Smooth muscle cell (in vitro differentiated cells): ENCODE data around the gene INTS1. TPM values are rescaled to one million over a fixed set of nuclear protein-coding genes. Genes with fewer than 3 reads are reported as not detected.

Experiments
- DNase-seq: peaks from one replicate; lab custom pipeline; 2025; ENCODE audit not compliant: unreplicated experiment; lab: John Stamatoyannopoulos, UW
- H2AFZ ChIP-seq: fragments of 200-600 bp; sonication (generic); 2 replicates; pipeline ENCODE4 v1.6.0; 2016; ENCODE audit warnings: antibody characterized with exemption, low read depth, mild to moderate bottlenecking
- H3F3A ChIP-seq: fragments of 200-600 bp; sonication (generic); 2 replicates; pipeline ENCODE4 v1.6.0; 2017; ENCODE audit warnings: antibody characterized with exemption, low read depth
- H3K27ac ChIP-seq: fragments of 200-600 bp; sonication (generic); 2 replicates; pipeline ENCODE4 v1.5.1; 2016; ENCODE audit warnings: low read depth, mild to moderate bottlenecking
- H3K27me3 ChIP-seq: fragments of 200-600 bp; sonication (generic); 2 replicates; pipeline ENCODE4 v1.6.1; 2016; ENCODE audit warnings: low read depth, mild to moderate bottlenecking
- H3K36me3 ChIP-seq: fragments of 200-600 bp; sonication (generic); 2 replicates; pipeline ENCODE4 v1.5.1; 2016; ENCODE audit warnings: low read depth
- H3K4me1 ChIP-seq: fragments of 200-600 bp; sonication (generic); 2 replicates; pipeline ENCODE4 v1.5.1; 2016; ENCODE audit warnings: low read depth
- H3K4me2 ChIP-seq: fragments of 200-600 bp; sonication (generic); 2 replicates; pipeline ENCODE4 v1.6.0; 2016; ENCODE audit warnings: mild to moderate bottlenecking
- H3K4me3 ChIP-seq: fragments of 200-600 bp; sonication (generic); 2 replicates; pipeline ENCODE4 v1.5.1; 2016; ENCODE audit warnings: mild to moderate bottlenecking
- H3K79me2 ChIP-seq: fragments of 200-600 bp; sonication (generic); 2 replicates; pipeline ENCODE4 v1.6.0; 2016; ENCODE audit warnings: low read depth, mild to moderate bottlenecking
- H3K9ac ChIP-seq: fragments of 200-600 bp; sonication (generic); 2 replicates; pipeline ENCODE4 v1.6.0; 2016; ENCODE audit warnings: low read depth
- H3K9me3 ChIP-seq: fragments of 200-600 bp; sonication (generic); replicated peaks from 2 replicates; pipeline ENCODE4 v1.5.1; 2016; ENCODE audit warnings: low read depth
- H4K20me1 ChIP-seq: fragments of 200-600 bp; sonication (generic); 2 replicates; pipeline ENCODE4 v1.6.0; 2016; ENCODE audit warnings: low read depth
- WGBS: methylation state at CpG from one replicate; pipeline ENCODE4 v1.1.7; 2016; ENCODE audit warnings: low lambda C conversion rate; 5-methylcytosine and 5-hydroxymethylcytosine counted together
- polyA plus RNA-seq: library from polyadenylated mRNA; unstranded; fragments of >200 nt; fragmentation: Nextera tagmentation; extraction: Ambion mirVana; gene quantifications from 2 replicates; pipeline ENCODE4 v1.2.1, GENCODE V29; 2016
- total RNA-seq: library from RNA; depleted of rRNA; stranded (reverse); fragments of >200 nt; gene quantifications from 2 replicates; pipeline ENCODE4 v1.2.3, GENCODE V29; 2014
- TF ChIP-seq, protein P1 (sequence below): fragments of 200-600 bp; sonication (generic); IDR thresholded peaks from 2 replicates; pipeline ENCODE4 v1.5.1; 2017; ENCODE audit warnings: borderline replicate concordance, mild to moderate bottlenecking, antibody characterized with exemption; ENCODE audit not compliant: insufficient read depth, poor library complexity, severe bottlenecking

The INTS1 gene
- total and polyA plus RNA-seq, 2 experiments from 2014 or later = 18.2 to 51.2 TPM

DNA sequence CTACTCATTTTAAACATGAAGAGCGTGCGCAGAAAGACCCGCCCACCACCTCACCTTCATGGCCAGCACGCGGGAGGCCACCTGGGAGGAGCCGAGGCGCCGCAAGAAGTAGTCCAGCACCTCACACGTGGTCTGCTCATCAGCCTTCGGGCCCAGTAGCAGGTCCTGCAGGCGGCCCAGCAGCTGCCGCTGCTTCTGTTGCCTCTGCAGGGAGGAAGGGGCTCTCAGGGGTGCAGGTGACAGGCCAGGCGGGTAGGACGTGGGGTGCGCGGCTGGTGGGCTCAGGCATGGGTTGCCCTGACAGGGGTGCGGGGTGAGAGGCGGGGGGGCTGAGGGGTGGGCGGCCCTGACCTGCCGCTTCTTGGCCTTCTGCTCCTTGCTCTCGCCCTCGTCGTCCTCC is 17.6 kb downstream of the INTS1 start:
- H3K27me3 ChIP-seq = no peaks in the 10 kb centered on the region
- no peak overlapping the region for H2AFZ ChIP-seq
- no peak overlapping the region for H3K4me3 ChIP-seq
- H3K4me1 ChIP-seq = no peaks in the 10 kb centered on the region
- no peaks in the 10 kb centered on the region for H3K9me3 ChIP-seq
- peaks cover 9% of the 10 kb centered on the region for H4K20me1 ChIP-seq
- H3K36me3 ChIP-seq = no peaks in the 10 kb centered on the region
- TF ChIP-seq, protein P1, sequence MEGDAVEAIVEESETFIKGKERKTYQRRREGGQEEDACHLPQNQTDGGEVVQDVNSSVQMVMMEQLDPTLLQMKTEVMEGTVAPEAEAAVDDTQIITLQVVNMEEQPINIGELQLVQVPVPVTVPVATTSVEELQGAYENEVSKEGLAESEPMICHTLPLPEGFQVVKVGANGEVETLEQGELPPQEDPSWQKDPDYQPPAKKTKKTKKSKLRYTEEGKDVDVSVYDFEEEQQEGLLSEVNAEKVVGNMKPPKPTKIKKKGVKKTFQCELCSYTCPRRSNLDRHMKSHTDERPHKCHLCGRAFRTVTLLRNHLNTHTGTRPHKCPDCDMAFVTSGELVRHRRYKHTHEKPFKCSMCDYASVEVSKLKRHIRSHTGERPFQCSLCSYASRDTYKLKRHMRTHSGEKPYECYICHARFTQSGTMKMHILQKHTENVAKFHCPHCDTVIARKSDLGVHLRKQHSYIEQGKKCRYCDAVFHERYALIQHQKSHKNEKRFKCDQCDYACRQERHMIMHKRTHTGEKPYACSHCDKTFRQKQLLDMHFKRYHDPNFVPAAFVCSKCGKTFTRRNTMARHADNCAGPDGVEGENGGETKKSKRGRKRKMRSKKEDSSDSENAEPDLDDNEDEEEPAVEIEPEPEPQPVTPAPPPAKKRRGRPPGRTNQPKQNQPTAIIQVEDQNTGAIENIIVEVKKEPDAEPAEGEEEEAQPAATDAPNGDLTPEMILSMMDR = no peak
- H3K4me2 ChIP-seq = no peak overlapping the region
- no peak overlapping the region for H3K27ac ChIP-seq
- no peak for DNase-seq
- H3F3A ChIP-seq = no peaks in the 10 kb centered on the region
- 96% methylated on average over 20 of the region's 23 CpGs for WGBS
- H3K79me2 ChIP-seq = no peaks in the 10 kb centered on the region
- no peak overlapping the region for H3K9ac ChIP-seq

DNA sequence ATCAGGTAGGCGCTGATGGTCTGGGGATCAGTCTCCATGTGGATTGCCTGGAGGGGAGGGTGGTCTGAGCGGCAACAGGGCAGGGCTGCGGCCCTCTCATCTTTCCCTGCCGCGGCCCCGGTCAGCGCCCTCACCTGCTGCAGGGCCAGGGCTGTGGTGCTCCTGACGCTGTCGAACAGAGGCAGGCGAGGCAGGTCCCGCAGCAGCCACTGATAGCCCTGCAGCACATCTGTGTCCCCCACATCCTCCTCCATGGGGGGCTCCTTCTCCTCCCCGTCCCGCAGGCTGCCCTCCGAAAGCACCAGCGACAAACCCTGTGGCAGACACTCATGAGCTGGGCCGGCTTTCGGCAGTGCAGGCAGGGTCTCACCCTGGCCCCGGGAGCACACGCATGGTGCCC is 19.0 kb downstream of the INTS1 start:
- Histone ChIP-seq H3K4me1 (no peaks in the 10 kb centered on the region), H3K79me2 (no peaks in the 10 kb centered on the region), H2AFZ (no peak overlapping the region), H3K36me3 (no peaks in the 10 kb centered on the region), H4K20me1 (no peaks in the 10 kb centered on the region), H3K9me3 (no peaks in the 10 kb centered on the region), H3K4me3 (no peak overlapping the region), H3K4me2 (no peak overlapping the region), H3F3A (no peaks in the 10 kb centered on the region), H3K27ac (no peak overlapping the region), H3K9ac (no peak overlapping the region), H3K27me3 (no peaks in the 10 kb centered on the region)
- WGBS = over 99% methylated on average over 19 of the region's 19 CpGs
- no peak for DNase-seq
- TF ChIP-seq, protein P1 = no peak

DNA sequence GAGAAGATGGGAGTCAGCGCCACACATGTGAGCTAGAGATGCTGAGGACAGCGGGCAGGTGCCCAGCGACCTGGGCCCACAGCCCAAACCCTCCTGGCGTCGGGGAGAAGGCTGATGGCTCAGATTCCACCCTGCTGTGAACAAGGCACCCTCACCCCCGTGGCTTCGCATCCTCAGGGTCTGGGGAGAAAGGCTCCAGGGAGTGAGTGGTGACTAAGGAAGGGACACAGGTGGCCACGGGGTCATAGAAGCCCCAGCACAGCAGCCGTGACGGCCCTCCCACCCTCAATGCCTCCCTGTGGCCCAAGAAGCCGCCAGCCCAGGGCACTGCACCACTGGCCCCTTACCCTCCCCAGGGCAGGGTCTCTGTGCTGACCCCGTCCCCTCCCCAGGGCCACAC is 19.6 kb downstream of the INTS1 start:
- TF ChIP-seq, protein P1 = no peak
- Histone ChIP-seq H4K20me1 (no peaks in the 10 kb centered on the region), H3K79me2 (no peaks in the 10 kb centered on the region), H3K9me3 (no peaks in the 10 kb centered on the region), H2AFZ (no peak overlapping the region), H3K36me3 (no peaks in the 10 kb centered on the region), H3K4me2 (no peak overlapping the region), H3F3A (no peaks in the 10 kb centered on the region), H3K27ac (no peak overlapping the region), H3K4me3 (no peak overlapping the region), H3K27me3 (no peaks in the 10 kb centered on the region), H3K9ac (no peak overlapping the region), H3K4me1 (no peaks in the 10 kb centered on the region)
- WGBS = 97% methylated on average over 11 of the region's 12 CpGs
- no peak for DNase-seq
